SK-N-SH treated with all-trans-retinoic acid at 6 μM for 48 hours (cell line): ENCODE data around the gene TRIB2.

ENCODE experiments used
- ATAC-seq: fragments of 200-7000 bp; cut with Tn5 transposase; 3 replicates; pipeline ENCODE4 v1.9.1; 2020; ENCODE audit warnings: mild to moderate bottlenecking, moderate library complexity
- ARNTL ChIP-seq: fragments of 450-650 bp; formaldehyde crosslinking; IDR thresholded peaks from 2 replicates; pipeline ENCODE4 v1.5.0; 2020; ENCODE audit warnings: low read depth, mild to moderate bottlenecking, moderate library complexity, borderline replicate concordance
- BACH2 ChIP-seq: fragments of 250-450 bp; sonication (Bioruptor Pico); IDR thresholded peaks from 2 replicates; pipeline ENCODE4 v1.9.0; 2021; ENCODE audit warnings: mild to moderate bottlenecking, borderline replicate concordance
- CSDC2 ChIP-seq: fragments of 250-450 bp; sonication (Bioruptor Pico); IDR thresholded peaks from 2 replicates; pipeline ENCODE4 v1.5.0; 2020; ENCODE audit warnings: mild to moderate bottlenecking, moderate library complexity
- ESRRG ChIP-seq: fragments of 250-450 bp; sonication (Bioruptor Pico); IDR thresholded peaks from 2 replicates; pipeline ENCODE4 v1.6.1; 2021; ENCODE audit warnings: mild to moderate bottlenecking
- GLIS3 ChIP-seq: fragments of 250-450 bp; sonication (Bioruptor Pico); IDR thresholded peaks from 2 replicates; pipeline ENCODE4 v1.5.0; 2020; ENCODE audit warnings: mild to moderate bottlenecking, moderate library complexity
- ISL1 ChIP-seq: fragments of 250-450 bp; sonication (Bioruptor Pico); IDR thresholded peaks from 2 replicates; pipeline ENCODE4 v2.1.2; 2022; ENCODE audit warnings: mild to moderate bottlenecking, moderate library complexity
- OSR1 ChIP-seq: fragments of 250-450 bp; sonication (Bioruptor Pico); IDR thresholded peaks from 2 replicates; pipeline ENCODE4 v1.8.0; 2022; ENCODE audit warnings: moderate library complexity, mild to moderate bottlenecking, inconsistent platforms
- PPARA ChIP-seq: fragments of 250-450 bp; sonication (Bioruptor Pico); IDR thresholded peaks from 2 replicates; pipeline ENCODE4 v1.5.0; 2020; ENCODE audit warnings: mild to moderate bottlenecking, borderline replicate concordance
- RARB ChIP-seq: fragments of 250-450 bp; sonication (Bioruptor Pico); IDR thresholded peaks from 2 replicates; pipeline ENCODE4 v1.8.0; 2021; ENCODE audit warnings: mild to moderate bottlenecking, moderate library complexity
- SNAI2 ChIP-seq: fragments of 250-450 bp; sonication (Bioruptor Pico); IDR thresholded peaks from 2 replicates; pipeline ENCODE4 v1.5.0; 2020; ENCODE audit warnings: mild to moderate bottlenecking, moderate library complexity
- TCF4 ChIP-seq: fragments of 250-450 bp; sonication (Bioruptor Pico); IDR thresholded peaks from 2 replicates; pipeline ENCODE4 v1.8.0; 2021; ENCODE audit warnings: mild to moderate bottlenecking, moderate library complexity, borderline replicate concordance
- TOX ChIP-seq: fragments of 250-450 bp; sonication (Bioruptor Pico); IDR thresholded peaks from 2 replicates; pipeline ENCODE4 v1.8.0; 2021; ENCODE audit warnings: mild to moderate bottlenecking, moderate library complexity, borderline replicate concordance
- ZC3H10 ChIP-seq: fragments of 250-450 bp; sonication (Bioruptor Pico); IDR thresholded peaks from 2 replicates; pipeline ENCODE4 v1.5.1; 2021; ENCODE audit warnings: mild to moderate bottlenecking, moderate library complexity
- ZFP3 ChIP-seq: fragments of 250-450 bp; sonication (Bioruptor Pico); IDR thresholded peaks from 2 replicates; pipeline ENCODE4 v1.5.0; 2020; ENCODE audit warnings: mild to moderate bottlenecking, moderate library complexity
- ZFP30 ChIP-seq: fragments of 450-650 bp; formaldehyde crosslinking; IDR thresholded peaks from 2 replicates; pipeline ENCODE4 v1.5.0; 2022; ENCODE audit warnings: mild to moderate bottlenecking, moderate library complexity
- ZNF565 ChIP-seq: fragments of 450-650 bp; formaldehyde crosslinking; conservative IDR thresholded peaks from 2 replicates; pipeline ENCODE4 v1.5.0; 2020; ENCODE audit warnings: low read depth, mild to moderate bottlenecking, moderate library complexity
- ZNF70 ChIP-seq: fragments of 450-650 bp; formaldehyde crosslinking; IDR thresholded peaks from 2 replicates; pipeline ENCODE4 v1.5.0; 2020; ENCODE audit warnings: mild to moderate bottlenecking, moderate library complexity
- ZNF8 ChIP-seq: fragments of 450-650 bp; formaldehyde crosslinking; IDR thresholded peaks from 2 replicates; pipeline ENCODE4 v1.5.0; 2020; ENCODE audit warnings: mild to moderate bottlenecking, moderate library complexity
- TF ChIP-seq, protein P1 (sequence below): fragments of 250-450 bp; sonication (Bioruptor Pico); IDR thresholded peaks from 2 replicates; pipeline ENCODE4 v1.5.1; 2020; ENCODE audit warnings: low read depth, mild to moderate bottlenecking, moderate library complexity
- TF ChIP-seq, protein P2 (sequence below): fragments of 250-450 bp; sonication (Bioruptor Pico); IDR thresholded peaks from 2 replicates; pipeline ENCODE4 v1.8.0; 2021; ENCODE audit warnings: low read depth, mild to moderate bottlenecking, moderate library complexity, borderline replicate concordance
- TF ChIP-seq, protein P3 (sequence below): fragments of 250-450 bp; sonication (Bioruptor Pico); IDR thresholded peaks from 2 replicates; pipeline ENCODE4 v1.8.0; 2020; ENCODE audit warnings: mild to moderate bottlenecking, moderate library complexity, borderline replicate concordance
- TF ChIP-seq, protein P4 (sequence below): fragments of 250-450 bp; sonication (Bioruptor Pico); IDR thresholded peaks from 2 replicates; pipeline ENCODE4 v1.5.1; 2021; ENCODE audit warnings: mild to moderate bottlenecking, moderate library complexity
- TF ChIP-seq, protein P5 (sequence below): fragments of 250-450 bp; sonication (Bioruptor Pico); IDR thresholded peaks from 2 replicates; pipeline ENCODE4 v1.5.0; 2020; ENCODE audit warnings: mild to moderate bottlenecking, moderate library complexity

TRIB2 gene

DNA sequence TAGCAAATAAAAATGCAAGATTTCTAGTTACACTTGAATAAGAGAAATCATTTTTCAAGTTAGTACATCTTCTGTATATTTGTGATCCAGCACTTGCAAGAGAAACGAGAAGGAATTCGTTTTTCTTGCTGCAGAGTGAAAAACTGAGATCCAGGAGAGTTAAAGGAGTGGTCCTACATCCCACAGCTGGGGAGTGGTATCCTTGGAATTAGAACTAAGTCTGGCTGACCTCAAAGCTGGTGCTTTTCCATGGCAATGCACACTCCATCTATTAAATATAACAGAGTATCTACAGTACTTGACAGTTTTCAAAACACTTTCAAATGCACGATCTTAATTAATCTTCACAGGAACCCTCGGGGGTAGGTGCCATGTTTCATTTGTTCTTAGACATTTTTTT, 46.8 kb downstream of the TRIB2 start:
- no peak for TF ChIP-seq BACH2 (CRISPR knock-in tag)
- TF ChIP-seq, protein P1, sequence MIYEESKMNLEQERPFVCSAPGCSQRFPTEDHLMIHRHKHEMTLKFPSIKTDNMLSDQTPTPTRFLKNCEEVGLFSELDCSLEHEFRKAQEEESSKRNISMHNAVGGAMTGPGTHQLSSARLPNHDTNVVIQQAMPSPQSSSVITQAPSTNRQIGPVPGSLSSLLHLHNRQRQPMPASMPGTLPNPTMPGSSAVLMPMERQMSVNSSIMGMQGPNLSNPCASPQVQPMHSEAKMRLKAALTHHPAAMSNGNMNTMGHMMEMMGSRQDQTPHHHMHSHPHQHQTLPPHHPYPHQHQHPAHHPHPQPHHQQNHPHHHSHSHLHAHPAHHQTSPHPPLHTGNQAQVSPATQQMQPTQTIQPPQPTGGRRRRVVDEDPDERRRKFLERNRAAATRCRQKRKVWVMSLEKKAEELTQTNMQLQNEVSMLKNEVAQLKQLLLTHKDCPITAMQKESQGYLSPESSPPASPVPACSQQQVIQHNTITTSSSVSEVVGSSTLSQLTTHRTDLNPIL, result no peak
- no peak for TF ChIP-seq ARNTL
- TF ChIP-seq SNAI2 (CRISPR knock-in tag), result no peak
- no peak for TF ChIP-seq OSR1
- TF ChIP-seq ISL1 (CRISPR knock-in tag), result no peak
- TF ChIP-seq CSDC2 (CRISPR knock-in tag), result no peak
- TF ChIP-seq, protein P2, sequence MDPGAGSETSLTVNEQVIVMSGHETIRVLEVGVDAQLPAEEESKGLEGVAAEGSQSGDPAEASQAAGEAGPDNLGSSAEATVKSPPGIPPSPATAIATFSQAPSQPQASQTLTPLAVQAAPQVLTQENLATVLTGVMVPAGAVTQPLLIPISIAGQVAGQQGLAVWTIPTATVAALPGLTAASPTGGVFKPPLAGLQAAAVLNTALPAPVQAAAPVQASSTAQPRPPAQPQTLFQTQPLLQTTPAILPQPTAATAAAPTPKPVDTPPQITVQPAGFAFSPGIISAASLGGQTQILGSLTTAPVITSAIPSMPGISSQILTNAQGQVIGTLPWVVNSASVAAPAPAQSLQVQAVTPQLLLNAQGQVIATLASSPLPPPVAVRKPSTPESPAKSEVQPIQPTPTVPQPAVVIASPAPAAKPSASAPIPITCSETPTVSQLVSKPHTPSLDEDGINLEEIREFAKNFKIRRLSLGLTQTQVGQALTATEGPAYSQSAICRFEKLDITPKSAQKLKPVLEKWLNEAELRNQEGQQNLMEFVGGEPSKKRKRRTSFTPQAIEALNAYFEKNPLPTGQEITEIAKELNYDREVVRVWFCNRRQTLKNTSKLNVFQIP (CRISPR knock-in tag), result no peak
- no peak for TF ChIP-seq ZNF565 (CRISPR knock-in tag)
- no peak for TF ChIP-seq ZFP30 (CRISPR knock-in tag)
- TF ChIP-seq ZNF8 (CRISPR knock-in tag), result no peak
- TF ChIP-seq TCF4 (CRISPR knock-in tag), result no peak
- no peak for ATAC-seq

DNA sequence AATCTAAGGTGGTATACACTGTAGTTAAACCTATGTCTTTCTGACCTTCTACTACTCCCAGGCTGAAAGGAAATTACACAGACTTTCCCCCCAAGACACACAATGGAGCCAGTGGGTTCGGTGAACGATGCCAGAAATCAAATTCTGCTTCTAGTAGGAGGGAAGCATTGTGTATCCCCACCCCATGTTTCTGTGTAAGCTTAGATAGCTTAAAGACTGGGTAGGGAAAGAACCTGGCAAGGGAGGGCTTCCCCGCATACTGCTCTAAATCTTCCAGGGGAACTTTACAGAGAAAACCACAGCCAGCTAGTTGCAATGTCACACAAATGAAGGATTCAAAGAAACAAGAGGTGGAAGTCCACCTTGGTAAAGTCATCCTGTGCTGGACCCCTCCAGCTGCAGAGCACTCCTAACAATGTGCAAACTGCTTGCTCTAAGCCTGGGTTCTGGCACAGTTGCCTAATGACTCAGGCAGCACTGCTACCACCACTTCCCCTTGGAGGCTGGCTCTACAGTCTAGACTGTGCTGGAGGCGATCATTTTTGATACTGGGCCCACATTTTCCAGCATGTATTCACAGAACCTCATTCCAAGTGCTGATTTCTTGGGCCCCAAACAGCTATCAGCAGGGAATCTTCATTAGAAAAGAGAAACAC, 47.5 kb downstream of the TRIB2 start:
- no peak; the same call in 2 of the 3 replicates for ATAC-seq
- TF ChIP-seq, protein P3, sequence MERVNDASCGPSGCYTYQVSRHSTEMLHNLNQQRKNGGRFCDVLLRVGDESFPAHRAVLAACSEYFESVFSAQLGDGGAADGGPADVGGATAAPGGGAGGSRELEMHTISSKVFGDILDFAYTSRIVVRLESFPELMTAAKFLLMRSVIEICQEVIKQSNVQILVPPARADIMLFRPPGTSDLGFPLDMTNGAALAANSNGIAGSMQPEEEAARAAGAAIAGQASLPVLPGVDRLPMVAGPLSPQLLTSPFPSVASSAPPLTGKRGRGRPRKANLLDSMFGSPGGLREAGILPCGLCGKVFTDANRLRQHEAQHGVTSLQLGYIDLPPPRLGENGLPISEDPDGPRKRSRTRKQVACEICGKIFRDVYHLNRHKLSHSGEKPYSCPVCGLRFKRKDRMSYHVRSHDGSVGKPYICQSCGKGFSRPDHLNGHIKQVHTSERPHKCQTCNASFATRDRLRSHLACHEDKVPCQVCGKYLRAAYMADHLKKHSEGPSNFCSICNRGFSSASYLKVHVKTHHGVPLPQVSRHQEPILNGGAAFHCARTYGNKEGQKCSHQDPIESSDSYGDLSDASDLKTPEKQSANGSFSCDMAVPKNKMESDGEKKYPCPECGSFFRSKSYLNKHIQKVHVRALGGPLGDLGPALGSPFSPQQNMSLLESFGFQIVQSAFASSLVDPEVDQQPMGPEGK, result no peak
- TF ChIP-seq TOX (CRISPR knock-in tag) (no peak), ZFP3 (CRISPR knock-in tag) (no peak), TCF4 (CRISPR knock-in tag) (no peak)

DNA sequence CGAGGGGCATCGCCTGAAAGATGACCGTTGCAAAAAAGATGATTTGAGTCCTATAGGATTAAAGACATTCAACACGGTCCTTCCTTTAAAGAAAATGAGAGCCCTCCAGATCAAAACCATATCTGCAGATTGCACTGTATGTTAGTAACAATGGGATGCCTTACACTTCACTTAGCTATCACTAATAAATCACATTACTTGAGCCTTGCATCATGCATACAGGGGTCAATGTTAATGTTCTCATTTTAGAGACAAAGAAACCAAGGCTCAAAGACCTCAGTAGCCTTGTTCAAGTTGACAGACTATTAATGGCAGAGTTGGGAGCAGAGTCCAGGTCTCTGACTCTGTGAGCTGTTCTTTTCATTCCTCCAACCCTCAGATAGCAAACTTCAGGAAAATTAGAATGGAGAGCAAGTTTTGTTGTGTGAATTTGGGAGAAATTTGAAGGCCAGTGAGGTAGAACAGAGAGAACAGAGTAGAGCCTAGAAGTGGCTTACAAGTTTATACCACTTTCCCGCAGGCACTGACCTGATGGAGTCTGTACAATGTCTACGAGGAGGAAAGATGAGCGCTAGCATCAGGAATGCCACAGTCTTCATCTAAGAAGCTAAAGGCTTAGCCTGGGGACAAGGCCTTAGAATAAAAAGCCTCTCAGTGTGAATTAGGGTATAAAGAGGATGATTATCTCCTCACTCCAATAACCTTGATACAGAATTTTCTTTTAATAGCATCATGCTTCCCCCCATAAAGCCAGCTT, 48.3 kb downstream of the TRIB2 start:
- ATAC-seq, result peak; percentile 57; the same call in 2 of the 3 replicates
- TF ChIP-seq CSDC2 (CRISPR knock-in tag), result no peak
- no peak for TF ChIP-seq OSR1
- TF ChIP-seq, protein P4, sequence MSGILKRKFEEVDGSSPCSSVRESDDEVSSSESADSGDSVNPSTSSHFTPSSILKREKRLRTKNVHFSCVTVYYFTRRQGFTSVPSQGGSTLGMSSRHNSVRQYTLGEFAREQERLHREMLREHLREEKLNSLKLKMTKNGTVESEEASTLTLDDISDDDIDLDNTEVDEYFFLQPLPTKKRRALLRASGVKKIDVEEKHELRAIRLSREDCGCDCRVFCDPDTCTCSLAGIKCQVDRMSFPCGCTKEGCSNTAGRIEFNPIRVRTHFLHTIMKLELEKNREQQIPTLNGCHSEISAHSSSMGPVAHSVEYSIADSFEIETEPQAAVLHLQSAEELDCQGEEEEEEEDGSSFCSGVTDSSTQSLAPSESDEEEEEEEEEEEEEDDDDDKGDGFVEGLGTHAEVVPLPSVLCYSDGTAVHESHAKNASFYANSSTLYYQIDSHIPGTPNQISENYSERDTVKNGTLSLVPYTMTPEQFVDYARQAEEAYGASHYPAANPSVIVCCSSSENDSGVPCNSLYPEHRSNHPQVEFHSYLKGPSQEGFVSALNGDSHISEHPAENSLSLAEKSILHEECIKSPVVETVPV, result no peak
- TF ChIP-seq ZNF565 (CRISPR knock-in tag), result no peak
- TF ChIP-seq ARNTL, result no peak
- no peak for TF ChIP-seq GLIS3
- TF ChIP-seq, protein P1, result no peak
- TF ChIP-seq ZNF70 (CRISPR knock-in tag), result no peak
- TF ChIP-seq SNAI2 (CRISPR knock-in tag), result no peak
- TF ChIP-seq, protein P2 (CRISPR knock-in tag), result no peak
- TF ChIP-seq ZC3H10 (CRISPR knock-in tag), result no peak
- no peak for TF ChIP-seq TOX (CRISPR knock-in tag)
- TF ChIP-seq, protein P5, sequence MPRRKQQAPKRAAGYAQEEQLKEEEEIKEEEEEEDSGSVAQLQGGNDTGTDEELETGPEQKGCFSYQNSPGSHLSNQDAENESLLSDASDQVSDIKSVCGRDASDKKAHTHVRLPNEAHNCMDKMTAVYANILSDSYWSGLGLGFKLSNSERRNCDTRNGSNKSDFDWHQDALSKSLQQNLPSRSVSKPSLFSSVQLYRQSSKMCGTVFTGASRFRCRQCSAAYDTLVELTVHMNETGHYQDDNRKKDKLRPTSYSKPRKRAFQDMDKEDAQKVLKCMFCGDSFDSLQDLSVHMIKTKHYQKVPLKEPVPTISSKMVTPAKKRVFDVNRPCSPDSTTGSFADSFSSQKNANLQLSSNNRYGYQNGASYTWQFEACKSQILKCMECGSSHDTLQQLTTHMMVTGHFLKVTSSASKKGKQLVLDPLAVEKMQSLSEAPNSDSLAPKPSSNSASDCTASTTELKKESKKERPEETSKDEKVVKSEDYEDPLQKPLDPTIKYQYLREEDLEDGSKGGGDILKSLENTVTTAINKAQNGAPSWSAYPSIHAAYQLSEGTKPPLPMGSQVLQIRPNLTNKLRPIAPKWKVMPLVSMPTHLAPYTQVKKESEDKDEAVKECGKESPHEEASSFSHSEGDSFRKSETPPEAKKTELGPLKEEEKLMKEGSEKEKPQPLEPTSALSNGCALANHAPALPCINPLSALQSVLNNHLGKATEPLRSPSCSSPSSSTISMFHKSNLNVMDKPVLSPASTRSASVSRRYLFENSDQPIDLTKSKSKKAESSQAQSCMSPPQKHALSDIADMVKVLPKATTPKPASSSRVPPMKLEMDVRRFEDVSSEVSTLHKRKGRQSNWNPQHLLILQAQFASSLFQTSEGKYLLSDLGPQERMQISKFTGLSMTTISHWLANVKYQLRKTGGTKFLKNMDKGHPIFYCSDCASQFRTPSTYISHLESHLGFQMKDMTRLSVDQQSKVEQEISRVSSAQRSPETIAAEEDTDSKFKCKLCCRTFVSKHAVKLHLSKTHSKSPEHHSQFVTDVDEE, result no peak
- no peak for TF ChIP-seq ZFP3 (CRISPR knock-in tag)
- TF ChIP-seq PPARA (CRISPR knock-in tag), result no peak
- TF ChIP-seq RARB (CRISPR knock-in tag), result no peak
- TF ChIP-seq ESRRG (CRISPR knock-in tag), result no peak
